ENCODE results near the gene PIK3R2.
"Not testable (repeated sequence)": the region's sequence is repeated elsewhere in the genome, so short reads cannot be mapped to it uniquely, and the experiment has no call there.

PIK3R2 gene

GRCh38 chr19:18203863-18204393 lies 51.0 kb downstream of the PIK3R2 start, which contains the start of gene RAB3A:
Gene RAB3A, minus strand, starts transcription at chr19:18204042. Its CDS starts 1,302 bp downstream, at chr19:18202740.
- peak; percentile 94 to 98 for DNase-seq (ENCODE audit: low read depth in 2 of 2)

- DNase-seq (ENCODE audit: low read depth in 2 of 2) = no peak
Observed at GRCh38 chr19:18204394-18205199, 51.6 kb downstream of the PIK3R2 start.

- DNase-seq (ENCODE audit: low read depth in 2 of 2) = no peak
Observed at GRCh38 chr19:18205200-18205892, 52.4 kb downstream of the PIK3R2 start.

- no peak for DNase-seq (ENCODE audit: low read depth in 2 of 2)
Observed at GRCh38 chr19:18206018-18206417, 53.1 kb downstream of the PIK3R2 start.

GRCh38 chr19:18208098-18208951 lies 55.4 kb downstream of the PIK3R2 start:
- DNase-seq (ENCODE audit: low read depth in 2 of 2) = peak in 1 of 2 donors; percentile 46

GRCh38 chr19:18209912-18210311 lies 56.9 kb downstream of the PIK3R2 start:
- DNase-seq (ENCODE audit: low read depth in 2 of 2) = not testable (repeated sequence)

- DNase-seq (ENCODE audit: low read depth in 2 of 2) = no peak
Observed at GRCh38 chr19:18211683-18212082, 58.7 kb downstream of the PIK3R2 start.

GRCh38 chr19:18214779-18215433 lies 61.9 kb downstream of the PIK3R2 start:
- no peak for DNase-seq (ENCODE audit: low read depth in 2 of 2)

- no peak for DNase-seq (ENCODE audit: low read depth in 2 of 2)
Observed at GRCh38 chr19:18216789-18217188, 63.8 kb downstream of the PIK3R2 start.

- DNase-seq (ENCODE audit: low read depth in 2 of 2) = no peak
Observed at GRCh38 chr19:18218159-18218558, 65.2 kb downstream of the PIK3R2 start.

GRCh38 chr19:18218600-18218999 lies 65.6 kb downstream of the PIK3R2 start:
- no peak for DNase-seq (ENCODE audit: low read depth in 2 of 2)

Measured in stimulated activated CD4-positive, alpha-beta T cell treated with anti-CD3 and anti-CD28 coated beads, Interleukin-1b, Interleukin-23, amount 100 ng/mL, for 1 hour (primary cell).